H1 (cell line): ENCODE data around the gene TMEM139. TPM values are rescaled to one million over a fixed set of nuclear protein-coding genes. Genes with fewer than 3 reads are reported as not detected.

Experiments used
- KDM5A ChIP-seq: fragments of 200-600 bp; IDR thresholded peaks from 2 replicates; pipeline ENCODE4 v1.7.1; 2012; ENCODE audit warnings: mild to moderate bottlenecking, low read length, inconsistent platforms, mixed read lengths
- POLR2A ChIP-seq, 2 experiments: IDR thresholded peaks; 1 replicate in 1 of 2; 2 replicates in 1 of 2; pipeline ENCODE4 v1.6.1; 2011; ENCODE audit warnings: low read depth in 2 of 2, low read length in 2 of 2, mild to moderate bottlenecking in 2 of 2; ENCODE audit errors: control extremely low read depth in 1 of 2
- POU5F1 ChIP-seq: IDR thresholded peaks from 2 replicates; pipeline ENCODE4 v1.6.1; 2011; ENCODE audit warnings: low read depth, mild to moderate bottlenecking, low read length, moderate library complexity
- RAD21 ChIP-seq, 2 experiments: IDR thresholded peaks in 1 of 2; conservative IDR thresholded peaks in 1 of 2; 2 replicates each; pipeline ENCODE4 v1.6.1; 2011; ENCODE audit warnings: low read depth in 2 of 2, low read length in 2 of 2, improper control_type of control experiment in 1 of 2, inconsistent platforms in 1 of 2, mild to moderate bottlenecking in 1 of 2, moderate library complexity in 1 of 2
- polyA plus RNA-seq, 7 experiments: library from polyadenylated mRNA; depleted of rRNA in 3 of 7; stranded (reverse) in 5 of 7; unstranded in 2 of 7; fragments of >200 nt in 5 of 7; fragments of 200-250 nt in 2 of 7; gene quantifications; 1 replicate in 5 of 7; 2 replicates in 1 of 7; 4 replicates in 1 of 7; pipeline versions ENCODE4 v1.2.1 to v1.2.3, GENCODE V29; 2011 to 2013; ENCODE audit warnings: missing spikeins in 2 of 7, mixed read lengths in 2 of 7
- total RNA-seq: library from RNA; stranded (reverse); fragmentation: NEBNext Ultra II Directional; extraction: Animal tissue kit (Norgen Biotek cat#: 25700); gene quantifications from 2 replicates; pipeline ENCODE4 v1.2.1, GENCODE V29; 2021
- TF ChIP-seq, protein P1 (sequence below): fragments of 300-600 bp; sonication (generic); IDR thresholded peaks from 2 replicates; pipeline ENCODE4 v1.7.1; 2012; ENCODE audit warnings: low read length, moderate library complexity, mild to moderate bottlenecking, inconsistent platforms; ENCODE audit not compliant: insufficient replicate concordance
- TF ChIP-seq, protein P2 (sequence below), 3 experiments: IDR thresholded peaks; 1 replicate in 2 of 3; 2 replicates in 1 of 3; pipeline versions ENCODE4 v1.5.1 to v1.6.1; 2011; ENCODE audit warnings: low read length in 3 of 3, mild to moderate bottlenecking in 3 of 3, inconsistent platforms in 2 of 3, low read depth in 1 of 3, moderate library complexity in 1 of 3; ENCODE audit not compliant: insufficient read depth in 1 of 3; ENCODE audit errors: control extremely low read depth in 1 of 3
- TF ChIP-seq, protein P3 (sequence below): IDR thresholded peaks from 2 replicates; pipeline ENCODE4 v1.6.1; 2011; ENCODE audit warnings: low read depth, mild to moderate bottlenecking, low read length; ENCODE audit not compliant: insufficient read depth

TMEM139 gene
- total and polyA plus RNA-seq, 2 of the 8 experiments (the other 6 are each of a cell fraction or from before 2014, with no cell fraction given), result 3.2 to 6.7 TPM

DNA sequence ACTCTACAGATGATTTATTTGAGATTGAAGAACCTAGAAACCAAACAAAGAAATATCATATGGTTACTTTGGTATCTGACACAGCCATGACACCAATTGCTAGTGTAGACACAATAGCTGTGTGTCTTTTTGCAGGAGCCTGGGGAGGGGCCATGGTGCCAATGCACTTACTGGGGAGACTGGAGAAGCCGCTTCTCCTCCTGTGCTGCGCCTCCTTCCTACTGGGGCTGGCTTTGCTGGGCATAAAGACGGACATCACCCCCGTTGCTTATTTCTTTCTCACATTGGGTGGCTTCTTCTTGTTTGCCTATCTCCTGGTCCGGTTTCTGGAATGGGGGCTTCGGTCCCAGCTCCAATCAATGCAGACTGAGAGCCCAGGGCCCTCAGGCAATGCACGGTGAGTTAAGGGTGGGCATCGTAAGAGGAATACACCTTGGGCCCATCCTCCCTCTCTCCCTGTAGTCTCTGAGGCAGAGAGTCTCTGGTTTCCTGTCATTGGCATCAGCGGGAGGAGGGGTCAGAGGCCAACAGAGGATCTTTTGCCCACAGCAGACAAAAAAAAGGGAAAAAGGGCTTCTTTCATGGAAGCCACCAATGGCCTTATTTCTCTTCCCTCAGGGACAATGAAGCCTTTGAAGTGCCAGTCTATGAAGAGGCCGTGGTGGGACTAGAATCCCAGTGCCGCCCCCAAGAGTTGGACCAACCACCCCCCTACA lies 1.2 kb downstream of the TMEM139 start (continued):
- TF ChIP-seq, protein P1, sequence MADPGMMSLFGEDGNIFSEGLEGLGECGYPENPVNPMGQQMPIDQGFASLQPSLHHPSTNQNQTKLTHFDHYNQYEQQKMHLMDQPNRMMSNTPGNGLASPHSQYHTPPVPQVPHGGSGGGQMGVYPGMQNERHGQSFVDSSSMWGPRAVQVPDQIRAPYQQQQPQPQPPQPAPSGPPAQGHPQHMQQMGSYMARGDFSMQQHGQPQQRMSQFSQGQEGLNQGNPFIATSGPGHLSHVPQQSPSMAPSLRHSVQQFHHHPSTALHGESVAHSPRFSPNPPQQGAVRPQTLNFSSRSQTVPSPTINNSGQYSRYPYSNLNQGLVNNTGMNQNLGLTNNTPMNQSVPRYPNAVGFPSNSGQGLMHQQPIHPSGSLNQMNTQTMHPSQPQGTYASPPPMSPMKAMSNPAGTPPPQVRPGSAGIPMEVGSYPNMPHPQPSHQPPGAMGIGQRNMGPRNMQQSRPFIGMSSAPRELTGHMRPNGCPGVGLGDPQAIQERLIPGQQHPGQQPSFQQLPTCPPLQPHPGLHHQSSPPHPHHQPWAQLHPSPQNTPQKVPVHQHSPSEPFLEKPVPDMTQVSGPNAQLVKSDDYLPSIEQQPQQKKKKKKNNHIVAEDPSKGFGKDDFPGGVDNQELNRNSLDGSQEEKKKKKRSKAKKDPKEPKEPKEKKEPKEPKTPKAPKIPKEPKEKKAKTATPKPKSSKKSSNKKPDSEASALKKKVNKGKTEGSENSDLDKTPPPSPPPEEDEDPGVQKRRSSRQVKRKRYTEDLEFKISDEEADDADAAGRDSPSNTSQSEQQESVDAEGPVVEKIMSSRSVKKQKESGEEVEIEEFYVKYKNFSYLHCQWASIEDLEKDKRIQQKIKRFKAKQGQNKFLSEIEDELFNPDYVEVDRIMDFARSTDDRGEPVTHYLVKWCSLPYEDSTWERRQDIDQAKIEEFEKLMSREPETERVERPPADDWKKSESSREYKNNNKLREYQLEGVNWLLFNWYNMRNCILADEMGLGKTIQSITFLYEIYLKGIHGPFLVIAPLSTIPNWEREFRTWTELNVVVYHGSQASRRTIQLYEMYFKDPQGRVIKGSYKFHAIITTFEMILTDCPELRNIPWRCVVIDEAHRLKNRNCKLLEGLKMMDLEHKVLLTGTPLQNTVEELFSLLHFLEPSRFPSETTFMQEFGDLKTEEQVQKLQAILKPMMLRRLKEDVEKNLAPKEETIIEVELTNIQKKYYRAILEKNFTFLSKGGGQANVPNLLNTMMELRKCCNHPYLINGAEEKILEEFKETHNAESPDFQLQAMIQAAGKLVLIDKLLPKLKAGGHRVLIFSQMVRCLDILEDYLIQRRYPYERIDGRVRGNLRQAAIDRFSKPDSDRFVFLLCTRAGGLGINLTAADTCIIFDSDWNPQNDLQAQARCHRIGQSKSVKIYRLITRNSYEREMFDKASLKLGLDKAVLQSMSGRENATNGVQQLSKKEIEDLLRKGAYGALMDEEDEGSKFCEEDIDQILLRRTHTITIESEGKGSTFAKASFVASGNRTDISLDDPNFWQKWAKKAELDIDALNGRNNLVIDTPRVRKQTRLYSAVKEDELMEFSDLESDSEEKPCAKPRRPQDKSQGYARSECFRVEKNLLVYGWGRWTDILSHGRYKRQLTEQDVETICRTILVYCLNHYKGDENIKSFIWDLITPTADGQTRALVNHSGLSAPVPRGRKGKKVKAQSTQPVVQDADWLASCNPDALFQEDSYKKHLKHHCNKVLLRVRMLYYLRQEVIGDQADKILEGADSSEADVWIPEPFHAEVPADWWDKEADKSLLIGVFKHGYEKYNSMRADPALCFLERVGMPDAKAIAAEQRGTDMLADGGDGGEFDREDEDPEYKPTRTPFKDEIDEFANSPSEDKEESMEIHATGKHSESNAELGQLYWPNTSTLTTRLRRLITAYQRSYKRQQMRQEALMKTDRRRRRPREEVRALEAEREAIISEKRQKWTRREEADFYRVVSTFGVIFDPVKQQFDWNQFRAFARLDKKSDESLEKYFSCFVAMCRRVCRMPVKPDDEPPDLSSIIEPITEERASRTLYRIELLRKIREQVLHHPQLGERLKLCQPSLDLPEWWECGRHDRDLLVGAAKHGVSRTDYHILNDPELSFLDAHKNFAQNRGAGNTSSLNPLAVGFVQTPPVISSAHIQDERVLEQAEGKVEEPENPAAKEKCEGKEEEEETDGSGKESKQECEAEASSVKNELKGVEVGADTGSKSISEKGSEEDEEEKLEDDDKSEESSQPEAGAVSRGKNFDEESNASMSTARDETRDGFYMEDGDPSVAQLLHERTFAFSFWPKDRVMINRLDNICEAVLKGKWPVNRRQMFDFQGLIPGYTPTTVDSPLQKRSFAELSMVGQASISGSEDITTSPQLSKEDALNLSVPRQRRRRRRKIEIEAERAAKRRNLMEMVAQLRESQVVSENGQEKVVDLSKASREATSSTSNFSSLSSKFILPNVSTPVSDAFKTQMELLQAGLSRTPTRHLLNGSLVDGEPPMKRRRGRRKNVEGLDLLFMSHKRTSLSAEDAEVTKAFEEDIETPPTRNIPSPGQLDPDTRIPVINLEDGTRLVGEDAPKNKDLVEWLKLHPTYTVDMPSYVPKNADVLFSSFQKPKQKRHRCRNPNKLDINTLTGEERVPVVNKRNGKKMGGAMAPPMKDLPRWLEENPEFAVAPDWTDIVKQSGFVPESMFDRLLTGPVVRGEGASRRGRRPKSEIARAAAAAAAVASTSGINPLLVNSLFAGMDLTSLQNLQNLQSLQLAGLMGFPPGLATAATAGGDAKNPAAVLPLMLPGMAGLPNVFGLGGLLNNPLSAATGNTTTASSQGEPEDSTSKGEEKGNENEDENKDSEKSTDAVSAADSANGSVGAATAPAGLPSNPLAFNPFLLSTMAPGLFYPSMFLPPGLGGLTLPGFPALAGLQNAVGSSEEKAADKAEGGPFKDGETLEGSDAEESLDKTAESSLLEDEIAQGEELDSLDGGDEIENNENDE, result no peak
- TF ChIP-seq POU5F1 (no peak), POLR2A (IDR thresholded peaks at IDR 0.05; ENCODE audit: control extremely low read depth in 1 of 2, low read depth in 2 of 2, low read length in 2 of 2) (no peak), KDM5A (no peak), RAD21 (IDR thresholded peaks at IDR 0.05 in 1 of 2, conservative IDR thresholded peaks at IDR 0.05 in 1 of 2; ENCODE audit: low read depth in 2 of 2, low read length in 2 of 2) (no peak)
- TF ChIP-seq, protein P2, sequence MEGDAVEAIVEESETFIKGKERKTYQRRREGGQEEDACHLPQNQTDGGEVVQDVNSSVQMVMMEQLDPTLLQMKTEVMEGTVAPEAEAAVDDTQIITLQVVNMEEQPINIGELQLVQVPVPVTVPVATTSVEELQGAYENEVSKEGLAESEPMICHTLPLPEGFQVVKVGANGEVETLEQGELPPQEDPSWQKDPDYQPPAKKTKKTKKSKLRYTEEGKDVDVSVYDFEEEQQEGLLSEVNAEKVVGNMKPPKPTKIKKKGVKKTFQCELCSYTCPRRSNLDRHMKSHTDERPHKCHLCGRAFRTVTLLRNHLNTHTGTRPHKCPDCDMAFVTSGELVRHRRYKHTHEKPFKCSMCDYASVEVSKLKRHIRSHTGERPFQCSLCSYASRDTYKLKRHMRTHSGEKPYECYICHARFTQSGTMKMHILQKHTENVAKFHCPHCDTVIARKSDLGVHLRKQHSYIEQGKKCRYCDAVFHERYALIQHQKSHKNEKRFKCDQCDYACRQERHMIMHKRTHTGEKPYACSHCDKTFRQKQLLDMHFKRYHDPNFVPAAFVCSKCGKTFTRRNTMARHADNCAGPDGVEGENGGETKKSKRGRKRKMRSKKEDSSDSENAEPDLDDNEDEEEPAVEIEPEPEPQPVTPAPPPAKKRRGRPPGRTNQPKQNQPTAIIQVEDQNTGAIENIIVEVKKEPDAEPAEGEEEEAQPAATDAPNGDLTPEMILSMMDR (IDR thresholded peaks at IDR 0.05; ENCODE audit: control extremely low read depth in 1 of 3, insufficient read depth in 1 of 3, low read depth in 1 of 3, low read length in 3 of 3), result no peak
- TF ChIP-seq, protein P3, sequence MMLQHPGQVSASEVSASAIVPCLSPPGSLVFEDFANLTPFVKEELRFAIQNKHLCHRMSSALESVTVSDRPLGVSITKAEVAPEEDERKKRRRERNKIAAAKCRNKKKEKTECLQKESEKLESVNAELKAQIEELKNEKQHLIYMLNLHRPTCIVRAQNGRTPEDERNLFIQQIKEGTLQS, result no peak
